HEK293T (cell line): ENCODE measurements around the gene MMP7.

Experiments
- CTBP1 ChIP-seq: fragments of 450-650 bp; IDR thresholded peaks from 2 replicates; pipeline ENCODE4 v1.6.1; 2016; ENCODE audit warnings: borderline replicate concordance
- FOXA1 ChIP-seq: fragments of 450-650 bp; IDR thresholded peaks from 2 replicates; pipeline ENCODE4 v1.6.1; 2016; ENCODE audit warnings: mild to moderate bottlenecking
- FOXK2 ChIP-seq: fragments of 450-650 bp; IDR thresholded peaks from 2 replicates; pipeline ENCODE4 v1.6.1; 2016; ENCODE audit warnings: mild to moderate bottlenecking
- L3MBTL2 ChIP-seq: fragments of 450-650 bp; conservative IDR thresholded peaks from 2 replicates; pipeline ENCODE4 v1.6.1; 2016; ENCODE audit warnings: mild to moderate bottlenecking
- LEF1 ChIP-seq: fragments of 450-650 bp; IDR thresholded peaks from 2 replicates; pipeline ENCODE4 v1.6.1; 2017; ENCODE audit warnings: mild to moderate bottlenecking, borderline replicate concordance
- NFRKB ChIP-seq: fragments of 450-650 bp; IDR thresholded peaks from 2 replicates; pipeline ENCODE4 v1.6.1; 2016; ENCODE audit warnings: mild to moderate bottlenecking, moderate library complexity
- SP1 ChIP-seq: fragments of 450-650 bp; IDR thresholded peaks from 2 replicates; pipeline ENCODE4 v1.6.1; 2017
- SUZ12 ChIP-seq: fragments of 450-650 bp; IDR thresholded peaks from 2 replicates; pipeline ENCODE4 v1.6.1; 2016; ENCODE audit warnings: mild to moderate bottlenecking

GRCh38 chr11:102527684-102528083 is 2.9 kb downstream of the MMP7 start:
- no peak for TF ChIP-seq LEF1
- no peak for TF ChIP-seq L3MBTL2
- no peak for TF ChIP-seq SP1
- TF ChIP-seq SUZ12: no peak
- no peak for TF ChIP-seq FOXA1
- TF ChIP-seq CTBP1: no peak
- TF ChIP-seq FOXK2: no peak
- no peak for TF ChIP-seq NFRKB
